Ecto neural progenitor cell (in vitro differentiated cells): ENCODE results near the gene ZW10.
"Not testable (repeated sequence)": the region's sequence is repeated elsewhere in the genome, so short reads cannot be mapped to it uniquely, and the experiment has no call there.

ENCODE experiments used
- DNase-seq: peaks from one replicate; pipeline ENCODE4 v3.0.0-alpha.2; 2018; ENCODE audit warnings: low spot score

Gene ZW10

GRCh38 chr11:113773416-113774173 is at the start of gene ZW10:
TSS of gene ZW10 (minus strand) at chr11:113773692. CDS start at chr11:113773666, 26 bp downstream.
- DNase-seq = peak; percentile 96

- DNase-seq = no peak
Measured at GRCh38 chr11:113818426-113818825, 44.9 kb upstream of the ZW10 start.

- DNase-seq = no peak
Measured at GRCh38 chr11:113817626-113818025, 44.1 kb upstream of the ZW10 start.

- no peak for DNase-seq
Measured at GRCh38 chr11:113817162-113817561, 43.7 kb upstream of the ZW10 start.

GRCh38 chr11:113814181-113814580 is 40.7 kb upstream of the ZW10 start:
- no peak for DNase-seq

GRCh38 chr11:113808931-113809330 is 35.4 kb upstream of the ZW10 start:
- DNase-seq = no peak

- peak; percentile 63 for DNase-seq
Measured at GRCh38 chr11:113806406-113806805, 32.9 kb upstream of the ZW10 start.

GRCh38 chr11:113805640-113806039 is 32.1 kb upstream of the ZW10 start:
- DNase-seq = no peak

- no peak for DNase-seq
Measured at GRCh38 chr11:113802621-113803020, 29.1 kb upstream of the ZW10 start.

- no peak for DNase-seq
Measured at GRCh38 chr11:113796663-113797259, 23.3 kb upstream of the ZW10 start.

- DNase-seq = no peak
Measured at GRCh38 chr11:113789675-113790320, 16.3 kb upstream of the ZW10 start.

GRCh38 chr11:113789016-113789415 is 15.5 kb upstream of the ZW10 start:
- DNase-seq = not testable (repeated sequence)

GRCh38 chr11:113782134-113782533 is 8.6 kb upstream of the ZW10 start:
- no peak for DNase-seq

- DNase-seq = no peak
Measured at GRCh38 chr11:113781682-113782081, 8.2 kb upstream of the ZW10 start.

GRCh38 chr11:113779496-113779895 is 6.0 kb upstream of the ZW10 start, which contains the start of gene CLDN25:
TSS of gene CLDN25 (plus strand) at chr11:113779796. CDS start at chr11:113779796, 0 bp downstream.
- no peak for DNase-seq

- DNase-seq = no peak
Measured at GRCh38 chr11:113778111-113778910, 4.8 kb upstream of the ZW10 start.

- no peak for DNase-seq
Measured at GRCh38 chr11:113774174-113774503, 647 bp upstream of the ZW10 start.

- no peak for DNase-seq
Measured at GRCh38 chr11:113773092-113773415, 438 bp downstream of the ZW10 start.

- DNase-seq = no peak
Measured at GRCh38 chr11:113771964-113772363, 1.5 kb downstream of the ZW10 start.

GRCh38 chr11:113764527-113765219 is 8.8 kb downstream of the ZW10 start:
- no peak for DNase-seq

GRCh38 chr11:113763040-113763439 is 10.5 kb downstream of the ZW10 start:
- not testable (repeated sequence) for DNase-seq

- DNase-seq = no peak
Measured at GRCh38 chr11:113760241-113760640, 13.3 kb downstream of the ZW10 start.
